ENCODE measurements around the gene DNAAF8. TPM values are rescaled to one million over a fixed set of nuclear protein-coding genes. Genes with fewer than 3 reads are reported as not detected.
"Not testable (repeated sequence)": the region's sequence is repeated elsewhere in the genome, so short reads cannot be mapped to it uniquely, and the experiment has no call there.

DNAAF8 gene
- total RNA-seq, 1 donor from 2014 or later, result 0.62 TPM

- DNase-seq, result no peak
Observed at GRCh38 chr16:4724661-4725270, 9.6 kb upstream of the DNAAF8 start.

DNA sequence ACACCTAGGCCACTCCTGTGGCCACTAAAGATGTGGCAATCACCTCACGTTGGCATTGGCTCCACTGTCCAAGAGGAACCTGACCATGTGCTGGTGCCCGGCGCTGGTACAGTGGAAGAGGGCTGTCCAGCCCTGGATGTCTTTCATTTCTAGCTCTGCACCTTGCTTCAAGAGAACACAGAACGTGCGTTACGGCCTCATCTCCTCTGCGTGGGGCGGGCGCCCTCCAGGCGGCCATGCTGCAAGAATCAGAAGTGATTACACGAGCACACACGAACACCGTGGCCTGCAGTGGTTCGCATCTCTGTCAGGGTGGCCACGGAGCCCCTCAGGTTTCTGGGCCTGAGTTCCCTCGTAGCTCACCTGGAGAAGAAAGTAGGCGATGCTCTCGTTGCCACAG lies 7.7 kb upstream of the DNAAF8 start:
- DNase-seq, result no peak

DNA sequence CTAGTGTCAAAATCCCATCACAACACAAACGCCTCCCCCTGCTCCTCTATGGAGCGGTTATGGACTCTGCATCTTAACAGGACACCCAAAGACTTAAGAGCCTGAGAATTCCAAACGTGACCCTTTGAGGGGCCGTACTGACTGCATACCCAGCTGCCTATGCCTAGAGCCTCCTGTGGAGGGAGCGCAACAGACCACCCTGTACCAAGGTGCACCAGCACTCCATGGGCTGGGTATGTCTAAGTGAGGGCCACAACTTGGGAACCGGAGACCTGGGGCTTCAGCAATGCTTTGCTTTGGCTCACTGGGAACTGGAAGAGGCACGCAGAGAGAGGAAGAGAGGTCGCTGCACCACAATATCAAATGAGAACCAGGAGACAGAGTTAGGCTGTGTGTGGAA lies 5.7 kb upstream of the DNAAF8 start:
- no peak for DNase-seq

GRCh38 chr16:4729876-4730275 lies 4.5 kb upstream of the DNAAF8 start:
- no peak for DNase-seq

DNA sequence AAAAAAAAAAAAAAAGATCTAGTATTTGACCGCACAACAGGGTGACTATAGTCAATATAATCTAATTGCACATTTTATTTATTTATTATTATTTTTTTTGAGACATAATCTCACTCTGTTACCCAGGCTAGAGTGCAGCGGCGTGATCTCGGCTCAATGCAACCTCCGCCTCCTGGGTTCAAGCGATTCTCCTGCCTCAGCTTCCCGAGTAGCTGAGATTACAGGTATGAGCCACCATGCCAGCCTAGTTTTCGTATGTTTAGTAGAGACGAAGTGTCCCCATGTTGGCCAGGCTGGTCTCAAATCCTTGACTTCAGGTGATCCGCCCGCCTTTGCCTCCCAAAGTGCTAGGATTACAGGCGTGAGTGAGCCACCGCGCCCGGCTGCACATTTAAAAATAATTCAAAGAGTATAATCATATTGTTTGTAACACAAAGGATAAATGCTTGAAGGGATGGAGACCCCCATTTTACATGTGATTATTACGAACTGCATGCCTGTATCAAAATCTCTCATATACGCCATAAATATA lies 1.1 kb upstream of the DNAAF8 start:
- no peak for DNase-seq

DNA sequence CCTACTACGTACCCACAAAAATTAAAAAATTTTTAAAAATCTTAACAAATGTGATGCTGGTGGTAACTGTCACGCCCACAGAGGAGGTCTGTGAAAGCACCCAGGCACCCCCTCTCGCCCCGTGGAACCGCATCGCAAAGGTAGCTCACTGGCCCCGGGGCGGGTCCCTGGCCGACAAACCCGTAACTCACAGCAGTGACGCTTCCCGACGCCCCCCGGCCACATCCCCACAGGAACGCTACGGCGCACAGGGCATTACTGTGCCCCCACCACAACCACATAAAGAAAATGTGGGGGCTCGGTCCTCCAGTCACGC lies 632 bp upstream of the DNAAF8 start:
- no peak for DNase-seq

GRCh38 chr16:4734730-4735535 lies 596 bp downstream of the DNAAF8 start:
- DNase-seq, result peak; percentile 66

DNA sequence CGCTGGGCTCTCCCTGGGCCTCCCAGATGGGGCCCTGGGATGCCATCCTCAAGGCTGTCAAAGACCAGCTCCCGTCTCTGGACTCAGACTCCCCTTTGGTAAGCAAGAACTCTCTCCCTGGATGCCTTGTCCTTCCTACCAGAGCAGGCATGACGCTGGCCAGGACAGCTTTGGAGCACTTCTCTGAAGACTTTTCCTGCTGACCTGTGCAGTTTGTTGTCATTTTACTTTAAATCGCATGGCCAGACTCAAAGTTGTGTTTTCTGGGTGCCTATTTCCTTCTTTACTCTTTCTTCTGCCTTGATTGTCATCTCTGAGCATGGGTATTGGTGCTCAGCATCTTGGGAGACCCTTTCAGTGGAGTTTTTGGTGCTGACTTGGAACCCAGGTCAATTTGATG lies 2.2 kb downstream of the DNAAF8 start:
- no peak for DNase-seq

GRCh38 chr16:4737545-4737944 lies 3.2 kb downstream of the DNAAF8 start:
- no peak for DNase-seq

- not testable (repeated sequence) for DNase-seq
Observed at GRCh38 chr16:4738370-4738769, 4.0 kb downstream of the DNAAF8 start.

- no peak for DNase-seq
Observed at GRCh38 chr16:4743226-4743878, 9.0 kb downstream of the DNAAF8 start.

DNA sequence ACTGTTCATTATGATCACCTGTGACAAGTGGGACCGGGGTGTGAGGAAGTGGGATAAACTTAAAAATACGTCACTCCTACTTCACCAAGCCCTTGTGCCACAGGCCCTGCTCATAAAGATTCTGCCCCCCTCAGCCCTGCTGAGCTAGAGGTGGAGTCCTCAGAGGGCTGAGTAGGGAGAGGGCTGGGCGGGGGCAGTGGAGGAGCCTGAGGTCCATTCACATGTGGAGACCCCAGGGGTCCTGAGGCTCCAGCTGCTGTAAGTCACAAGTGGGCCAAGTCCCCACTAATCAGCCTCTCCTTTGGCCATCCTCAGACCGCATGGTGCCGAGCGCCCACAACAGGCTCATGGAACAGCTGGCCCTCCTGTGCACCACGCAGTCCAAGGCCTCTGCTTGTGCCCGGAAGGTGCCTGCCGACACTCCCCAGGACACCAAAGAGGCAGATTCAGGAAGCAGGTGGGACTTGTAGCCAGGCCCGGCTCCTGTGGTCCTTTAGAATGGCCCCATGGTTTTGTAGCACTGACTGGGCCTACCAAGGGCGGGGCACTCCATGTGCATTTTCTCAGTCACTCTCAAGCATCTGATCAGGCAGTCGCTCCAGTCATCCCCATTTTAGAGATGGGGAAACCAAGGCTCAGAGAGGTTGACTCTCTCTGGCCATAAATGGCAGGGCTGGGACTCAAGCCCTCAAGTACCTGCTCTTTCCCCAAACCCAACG lies 10.4 kb downstream of the DNAAF8 start:
- no peak for DNase-seq

- DNase-seq, result no peak
Observed at GRCh38 chr16:4745274-4745569, 10.9 kb downstream of the DNAAF8 start.

GRCh38 chr16:4746215-4746614 lies 11.9 kb downstream of the DNAAF8 start:
- no peak for DNase-seq

DNA sequence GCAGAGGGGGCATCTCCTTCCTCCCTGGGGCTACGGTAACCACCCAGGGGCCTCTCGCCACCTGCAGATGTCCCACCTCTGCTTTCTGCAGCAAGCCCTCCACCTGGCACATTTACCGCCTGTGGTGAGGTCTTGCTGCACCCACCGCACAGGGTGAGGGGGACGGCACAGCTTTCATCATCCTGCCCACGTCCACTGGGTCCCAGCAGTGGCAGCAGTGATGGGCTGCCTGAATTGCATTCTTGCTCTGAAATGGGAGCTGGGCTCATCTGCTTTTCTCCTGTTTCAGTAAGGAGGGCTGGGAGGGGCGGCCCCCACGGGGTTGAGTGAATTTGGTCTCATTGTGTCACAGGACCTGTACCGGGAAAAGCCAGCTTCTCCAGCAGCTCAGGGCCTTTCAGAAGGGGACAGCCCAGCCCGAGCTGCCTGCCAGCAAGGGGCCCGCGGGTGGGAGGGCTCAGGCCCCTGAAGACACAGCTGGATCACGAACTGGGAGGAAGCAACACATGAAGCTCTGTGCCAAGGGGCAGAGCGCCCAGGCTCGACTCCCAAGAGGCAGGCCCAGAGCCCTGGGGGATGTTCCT lies 12.7 kb downstream of the DNAAF8 start:
- DNase-seq, result no peak

DNA sequence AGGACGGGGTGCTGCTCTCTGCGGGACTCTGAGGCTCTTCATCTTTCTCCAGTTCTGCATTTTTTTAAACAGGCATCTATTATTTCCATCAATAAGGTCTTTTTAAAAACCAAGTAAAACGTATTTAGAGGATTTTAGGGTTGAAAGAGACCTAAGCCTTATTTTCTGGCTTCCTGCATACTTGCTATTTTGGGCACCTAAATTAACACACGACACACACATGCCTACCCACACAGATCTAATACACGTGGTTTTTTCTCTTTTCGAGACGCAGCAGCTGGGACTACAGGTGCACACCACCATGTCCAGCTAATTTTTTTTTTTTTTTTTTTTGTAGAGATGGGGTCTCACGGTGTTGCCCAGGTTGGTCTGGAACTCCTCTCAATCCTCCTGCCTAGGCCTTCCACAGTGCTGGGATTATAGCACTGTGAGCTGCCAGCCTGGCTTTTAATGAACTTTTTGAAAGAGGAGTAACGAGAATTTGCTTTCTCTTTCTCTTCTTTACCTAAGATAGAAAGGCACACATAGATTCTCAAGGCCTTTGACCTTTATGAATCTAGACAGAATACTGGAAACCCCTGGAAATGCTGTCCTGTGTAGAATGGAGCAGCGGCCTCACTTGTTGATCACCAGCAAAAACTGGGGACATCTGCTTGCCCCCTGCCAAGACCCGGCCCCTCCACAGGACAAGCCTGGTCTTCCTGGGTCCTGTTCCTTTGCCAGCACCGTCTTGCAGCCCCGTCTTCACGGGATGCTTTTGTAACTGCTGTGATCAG lies 13.8 kb downstream of the DNAAF8 start:
- no peak for DNase-seq

DNA sequence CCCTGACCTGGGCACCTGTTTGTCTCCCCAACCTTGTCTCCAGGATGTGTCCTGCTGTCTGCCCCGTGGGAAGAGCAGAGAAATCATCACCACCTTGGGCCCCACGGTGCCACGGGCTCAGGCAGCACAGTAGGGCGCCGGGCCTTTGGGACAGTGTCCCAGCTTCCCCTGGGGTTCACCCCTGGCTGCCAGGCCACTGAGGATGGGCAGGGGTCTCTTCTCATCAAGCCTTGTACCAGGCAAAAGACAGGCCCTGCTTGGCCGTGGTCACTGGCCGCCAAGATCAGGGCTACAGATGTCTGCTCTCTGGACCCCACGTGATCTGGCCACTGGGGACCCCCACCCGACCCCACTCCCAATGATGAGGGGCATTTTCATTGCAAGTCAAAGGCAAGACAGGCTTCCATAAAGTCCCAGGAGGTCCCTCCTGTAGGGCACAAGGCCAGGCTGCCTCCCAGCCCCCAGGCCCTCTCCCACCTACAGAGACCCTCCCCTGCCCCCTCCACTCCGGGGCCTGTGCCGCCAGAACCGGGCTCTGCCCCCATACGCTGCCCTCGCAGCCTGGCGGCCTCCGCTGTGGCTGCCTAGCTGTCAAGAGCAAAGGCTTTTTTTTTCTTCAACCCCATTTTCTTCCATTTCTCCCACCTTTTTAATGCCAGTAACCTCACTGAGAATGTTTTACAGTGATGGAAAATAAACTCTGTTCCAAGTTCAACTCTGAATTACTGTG lies 14.5 kb downstream of the DNAAF8 start:
- DNase-seq, result no peak

DNA sequence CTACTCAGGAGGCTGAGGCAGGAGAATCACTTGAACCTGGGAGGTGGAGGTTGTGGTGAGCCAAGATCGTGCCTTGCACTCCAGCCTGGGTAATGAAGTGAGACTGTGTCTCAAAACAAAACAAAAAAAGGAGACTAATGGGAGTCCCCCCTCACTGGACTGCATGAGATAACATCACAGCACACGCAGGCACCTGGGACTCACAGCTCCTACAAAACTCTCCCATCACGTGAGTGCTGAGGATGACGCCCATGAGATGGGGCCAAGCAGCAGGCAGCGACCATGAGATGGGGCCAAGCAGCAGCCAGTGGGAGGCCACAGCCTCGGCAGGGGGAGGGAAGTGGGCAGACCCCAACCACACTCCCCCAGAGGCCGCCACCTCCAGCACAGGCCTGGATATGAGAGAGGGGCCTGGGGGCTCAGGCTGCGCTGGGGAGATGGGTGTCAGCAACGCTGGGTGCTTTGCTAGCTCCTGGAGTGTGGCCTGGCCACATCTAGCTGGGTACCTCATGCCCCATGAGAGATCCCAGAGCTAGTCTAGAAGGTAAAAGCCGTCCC lies 15.4 kb downstream of the DNAAF8 start:
- no peak for DNase-seq

DNA sequence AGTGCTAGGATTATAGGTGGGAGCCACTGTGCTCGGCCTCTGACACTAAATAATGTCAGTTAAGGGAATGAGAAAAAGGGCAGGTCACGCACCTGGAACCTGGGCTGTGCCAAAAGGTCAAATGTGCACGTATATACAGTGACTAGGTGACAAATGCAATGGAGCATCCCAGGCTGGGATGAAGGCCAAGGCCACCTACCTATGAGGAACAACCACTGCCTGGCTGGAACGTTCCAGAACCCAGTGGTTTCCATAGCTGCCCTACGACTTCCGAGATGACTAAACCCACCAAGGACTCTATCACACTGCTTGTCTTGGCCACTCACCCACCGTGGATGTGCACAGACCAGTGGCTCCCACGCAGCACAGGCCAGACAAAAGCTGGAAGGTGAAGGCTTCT lies 16.6 kb downstream of the DNAAF8 start:
- DNase-seq, result no peak

GRCh38 chr16:4752351-4753100 lies 18.2 kb downstream of the DNAAF8 start:
- DNase-seq, result no peak

Data from occipital lobe (tissue), 2 donors.